Tibial nerve (tissue), 4 donors: ENCODE data around the gene FOXF1.

Experiments
- EP300 ChIP-seq, 2 donors: sonication (generic); formaldehyde crosslinking; IDR thresholded peaks; one replicate each; pipeline ENCODE4 v1.6.1; 2017; ENCODE audit warnings: antibody characterized with exemption in 2 of 2, mild to moderate bottlenecking in 1 of 2
- POLR2A ChIP-seq, 2 donors: fragments of 450-650 bp; IDR thresholded peaks; one replicate each; pipeline ENCODE4 v1.6.1; 2017; ENCODE audit warnings: antibody characterized with exemption in 2 of 2, mild to moderate bottlenecking in 2 of 2, moderate library complexity in 2 of 2
- TF ChIP-seq, protein P1 (sequence below), 5 experiments: fragments of 200-600 bp in 3 of 5; fragments of 450-650 bp in 2 of 5; sonication (generic) in 3 of 5; IDR thresholded peaks; one replicate each; pipeline ENCODE4 v1.5.1; 2016 to 2019; ENCODE audit warnings: antibody characterized with exemption in 5 of 5, mild to moderate bottlenecking in 3 of 5, moderate library complexity in 2 of 5

DNA sequence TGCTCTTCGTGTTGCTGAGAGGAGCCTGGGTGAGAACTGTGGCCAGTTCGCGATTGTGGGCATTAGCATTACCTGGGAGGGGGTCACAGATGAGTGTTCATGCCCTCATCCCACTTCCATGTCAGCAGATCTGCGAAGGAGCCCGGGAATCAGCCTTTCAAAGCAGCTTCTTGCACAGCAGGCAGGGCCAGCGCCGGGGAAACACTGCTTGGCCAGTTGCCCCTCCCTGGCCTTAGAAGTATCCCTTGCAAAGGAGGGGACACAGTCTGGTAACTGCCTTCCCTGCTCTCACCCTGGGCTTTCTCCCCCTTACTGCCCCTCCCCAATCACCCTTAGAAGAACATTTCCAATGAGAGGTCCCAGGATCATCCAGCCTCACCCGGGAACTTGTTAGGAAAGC, 42.8 kb upstream of the FOXF1 start:
- no peak for TF ChIP-seq POLR2A (IDR thresholded peaks at IDR 0.05)
- TF ChIP-seq, protein P1, sequence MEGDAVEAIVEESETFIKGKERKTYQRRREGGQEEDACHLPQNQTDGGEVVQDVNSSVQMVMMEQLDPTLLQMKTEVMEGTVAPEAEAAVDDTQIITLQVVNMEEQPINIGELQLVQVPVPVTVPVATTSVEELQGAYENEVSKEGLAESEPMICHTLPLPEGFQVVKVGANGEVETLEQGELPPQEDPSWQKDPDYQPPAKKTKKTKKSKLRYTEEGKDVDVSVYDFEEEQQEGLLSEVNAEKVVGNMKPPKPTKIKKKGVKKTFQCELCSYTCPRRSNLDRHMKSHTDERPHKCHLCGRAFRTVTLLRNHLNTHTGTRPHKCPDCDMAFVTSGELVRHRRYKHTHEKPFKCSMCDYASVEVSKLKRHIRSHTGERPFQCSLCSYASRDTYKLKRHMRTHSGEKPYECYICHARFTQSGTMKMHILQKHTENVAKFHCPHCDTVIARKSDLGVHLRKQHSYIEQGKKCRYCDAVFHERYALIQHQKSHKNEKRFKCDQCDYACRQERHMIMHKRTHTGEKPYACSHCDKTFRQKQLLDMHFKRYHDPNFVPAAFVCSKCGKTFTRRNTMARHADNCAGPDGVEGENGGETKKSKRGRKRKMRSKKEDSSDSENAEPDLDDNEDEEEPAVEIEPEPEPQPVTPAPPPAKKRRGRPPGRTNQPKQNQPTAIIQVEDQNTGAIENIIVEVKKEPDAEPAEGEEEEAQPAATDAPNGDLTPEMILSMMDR (IDR thresholded peaks at IDR 0.05) = no peak
- TF ChIP-seq EP300 (IDR thresholded peaks at IDR 0.05) = no peak
